Measurements from ENCODE around the gene CBY1.
"Not testable (repeated sequence)": the region's sequence is repeated elsewhere in the genome, so short reads cannot be mapped to it uniquely, and the experiment has no call there.

The CBY1 gene

DNA sequence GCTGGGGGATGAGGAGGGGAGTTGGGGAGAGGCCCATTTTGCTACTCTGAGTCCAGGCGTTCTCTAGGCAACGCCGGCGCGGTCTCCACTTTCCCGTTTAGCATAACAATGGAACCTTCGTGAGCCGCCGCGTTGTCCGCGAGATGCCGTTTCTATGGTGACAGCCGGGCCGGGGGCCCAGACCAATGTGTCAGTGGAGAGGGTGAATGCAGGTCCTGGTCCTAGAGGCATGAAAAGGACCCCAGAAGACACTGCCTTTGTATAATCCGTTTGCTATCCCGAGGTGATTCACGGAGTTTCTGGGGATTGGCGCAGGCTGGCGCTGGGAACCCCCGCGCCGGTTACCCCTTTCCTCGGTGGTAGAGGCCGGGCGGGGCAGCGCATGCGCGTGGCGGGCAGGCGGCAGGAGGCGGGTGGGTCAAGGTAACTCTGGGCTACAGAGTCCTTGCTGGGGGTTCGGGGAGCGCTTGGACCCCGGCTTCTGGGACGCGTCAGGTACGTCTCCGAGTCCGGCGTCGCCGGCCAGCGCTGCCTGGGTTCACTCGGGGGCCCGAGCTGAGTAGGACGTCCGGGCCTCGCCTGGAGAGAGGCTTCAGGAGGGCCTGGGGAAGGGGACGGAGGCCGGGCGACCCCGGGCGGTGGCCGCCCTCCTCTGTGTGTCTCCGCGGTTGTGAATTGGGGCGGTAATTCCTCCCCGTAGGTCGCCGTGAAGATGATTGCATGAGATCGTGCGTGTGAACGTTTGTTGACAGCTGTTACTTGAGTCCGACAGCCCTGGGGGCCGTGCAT lies at the start of gene CBY1, which contains the start of gene FAM227A:
Gene CBY1 (plus strand): TSS at position 383 of the 789 bp plus-strand sequence. CDS start 11,417 bp downstream, outside the sequence.
Gene FAM227A (minus strand): TSS at position 137 of the 789 bp plus-strand sequence. CDS start 6,224 bp downstream, outside the sequence.
- peak; percentile 75 to 86 for DNase-seq

DNA sequence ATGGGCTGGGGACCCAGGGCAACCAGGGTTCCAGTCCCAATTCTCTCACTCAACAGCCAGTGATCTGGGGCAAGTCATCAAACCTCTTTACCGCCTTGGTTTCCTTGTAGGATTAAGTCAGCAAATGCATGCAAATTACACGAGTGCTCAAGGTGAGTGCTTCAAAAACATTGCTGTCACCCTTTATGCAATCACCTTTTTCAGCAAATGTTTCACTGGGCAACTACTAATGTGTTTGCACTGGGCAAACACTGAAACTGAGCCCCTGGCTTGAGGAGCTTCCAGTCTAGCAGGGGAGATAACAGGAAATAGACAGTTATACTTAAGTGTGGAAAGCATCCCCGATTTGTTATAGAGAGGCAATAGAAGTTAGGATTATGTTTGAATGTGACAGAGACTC lies 48.8 kb upstream of the CBY1 start:
- DNase-seq, result no peak

DNA sequence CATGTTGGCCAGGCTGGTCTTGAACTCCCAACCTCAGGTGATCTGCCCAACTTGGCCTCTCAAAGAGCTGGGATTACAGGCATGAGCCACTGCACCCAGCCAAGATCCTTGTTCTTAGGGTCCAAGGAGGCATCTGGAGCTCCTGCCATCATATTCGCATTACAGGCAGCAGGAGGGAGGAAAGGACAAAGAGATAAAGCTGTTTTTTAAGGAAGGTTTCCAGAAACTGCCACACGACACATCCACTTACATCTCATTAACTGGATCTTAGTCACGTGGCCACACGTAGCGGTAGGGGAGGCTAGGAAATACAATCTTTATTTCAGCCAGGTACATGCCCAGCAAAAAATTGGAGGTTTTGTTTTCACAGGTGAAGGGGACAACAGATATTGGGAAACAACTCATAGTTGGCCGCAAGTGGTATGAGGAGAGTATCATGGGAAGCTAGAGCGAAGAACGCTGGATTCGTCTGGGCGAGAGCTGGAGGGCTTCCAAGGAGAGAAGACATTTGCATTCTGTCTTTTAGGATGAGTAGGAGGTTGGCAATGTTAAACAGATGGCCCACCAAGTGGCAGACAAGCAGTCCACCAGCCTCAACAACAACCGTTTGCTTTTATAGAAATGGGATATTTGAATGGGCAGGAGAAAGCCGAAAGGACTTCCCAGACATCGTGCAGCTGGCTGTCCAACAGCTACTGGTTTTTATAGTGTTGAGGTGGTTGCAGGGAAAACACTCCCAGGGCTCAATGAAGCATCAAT lies 47.3 kb upstream of the CBY1 start:
- peak; percentile 62 to 87 for DNase-seq

DNA sequence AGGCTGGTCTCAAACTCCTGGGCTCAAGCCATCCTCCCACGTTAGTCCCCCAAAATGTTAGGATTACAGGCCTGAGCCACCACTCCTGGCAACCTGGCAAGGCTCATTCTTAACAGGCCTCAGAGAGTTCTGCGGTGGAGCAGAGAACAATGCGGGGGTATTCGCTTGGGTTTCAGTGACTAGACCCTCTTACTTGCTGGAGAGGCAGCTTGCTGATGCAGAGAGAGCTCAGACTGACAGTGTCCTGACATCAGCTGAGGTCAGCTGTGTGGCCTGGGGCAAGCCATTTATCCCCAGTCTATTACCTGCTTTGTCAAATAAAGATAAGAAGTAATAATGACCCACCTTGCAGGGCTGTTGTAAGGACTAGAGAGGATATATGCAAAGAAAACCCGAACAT lies 46.2 kb upstream of the CBY1 start:
- DNase-seq, result no peak

DNA sequence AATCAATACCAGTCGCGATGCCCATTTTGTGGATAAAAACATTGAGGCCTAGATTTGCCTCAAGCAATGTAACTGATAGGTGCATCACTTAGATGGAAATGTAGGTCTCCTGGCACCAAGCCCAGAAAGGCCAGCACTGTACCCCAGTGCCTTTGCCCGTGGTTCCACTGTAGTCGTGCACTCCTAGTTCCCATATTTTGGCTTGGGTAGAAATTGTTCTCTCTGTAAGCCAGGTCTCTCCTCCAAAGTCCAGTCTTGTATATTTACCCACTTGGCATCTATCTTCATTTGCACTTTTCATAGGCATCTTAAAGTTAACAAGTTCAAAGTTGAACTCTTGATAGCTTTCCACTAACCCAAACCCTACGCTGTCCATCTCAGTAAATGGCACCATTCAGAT lies 44.9 kb upstream of the CBY1 start:
- DNase-seq, result no peak

DNA sequence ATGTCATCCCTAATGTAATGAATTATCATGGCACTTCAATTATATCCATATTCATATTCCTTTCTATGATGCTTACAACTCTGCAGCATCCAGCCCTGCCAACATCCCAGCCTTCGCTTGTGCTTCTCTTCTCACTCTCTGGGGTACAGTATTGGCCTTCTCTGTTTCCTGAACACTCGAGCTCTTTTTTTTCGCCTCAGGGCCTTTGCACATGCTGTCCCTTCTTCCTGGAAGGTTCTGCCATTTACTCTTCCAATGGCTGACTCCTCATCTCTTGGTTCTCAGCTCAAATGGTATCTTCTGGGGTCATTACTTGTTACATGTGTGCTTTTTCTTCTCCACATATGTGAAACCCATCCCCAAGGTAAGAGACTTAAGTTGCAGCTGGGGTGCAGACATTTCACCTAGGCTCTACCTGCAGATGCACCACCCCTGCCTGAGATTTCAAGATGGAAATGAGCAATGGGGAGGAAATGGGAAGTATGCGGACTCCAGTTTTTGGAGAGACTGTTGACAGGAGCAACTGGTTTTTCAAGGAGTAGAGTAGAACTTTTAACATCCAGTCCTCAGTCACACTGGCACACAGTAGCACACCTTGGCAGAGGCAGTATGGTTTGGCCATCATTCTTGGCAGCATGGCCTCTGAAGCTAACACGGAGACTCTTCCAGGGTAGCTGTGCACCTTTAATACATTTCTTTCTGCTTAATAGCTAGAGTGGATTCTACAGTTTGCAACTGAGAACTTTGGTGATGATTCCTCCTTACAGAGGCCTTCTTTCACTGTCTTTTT lies 44.0 kb upstream of the CBY1 start:
- DNase-seq, result no peak

DNA sequence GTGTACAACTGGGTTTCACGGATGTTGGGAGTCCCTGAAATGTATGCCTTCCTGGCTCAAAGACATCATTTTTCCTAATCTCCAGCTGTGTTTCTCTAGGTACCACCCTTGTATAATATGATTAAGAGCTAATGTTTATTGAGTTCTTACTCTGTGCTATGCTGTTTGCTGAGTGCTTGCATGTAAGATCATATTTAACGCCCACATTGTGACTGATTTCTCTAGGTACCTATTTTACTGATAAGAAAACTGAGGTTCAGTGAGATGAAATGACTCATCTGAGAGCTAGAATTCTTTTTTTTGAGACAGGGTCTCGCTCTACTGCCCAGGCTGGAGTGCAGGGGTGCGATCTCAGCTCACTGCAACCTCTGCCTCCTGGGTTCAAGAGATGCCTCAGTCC lies 42.9 kb upstream of the CBY1 start:
- DNase-seq, result no peak

DNA sequence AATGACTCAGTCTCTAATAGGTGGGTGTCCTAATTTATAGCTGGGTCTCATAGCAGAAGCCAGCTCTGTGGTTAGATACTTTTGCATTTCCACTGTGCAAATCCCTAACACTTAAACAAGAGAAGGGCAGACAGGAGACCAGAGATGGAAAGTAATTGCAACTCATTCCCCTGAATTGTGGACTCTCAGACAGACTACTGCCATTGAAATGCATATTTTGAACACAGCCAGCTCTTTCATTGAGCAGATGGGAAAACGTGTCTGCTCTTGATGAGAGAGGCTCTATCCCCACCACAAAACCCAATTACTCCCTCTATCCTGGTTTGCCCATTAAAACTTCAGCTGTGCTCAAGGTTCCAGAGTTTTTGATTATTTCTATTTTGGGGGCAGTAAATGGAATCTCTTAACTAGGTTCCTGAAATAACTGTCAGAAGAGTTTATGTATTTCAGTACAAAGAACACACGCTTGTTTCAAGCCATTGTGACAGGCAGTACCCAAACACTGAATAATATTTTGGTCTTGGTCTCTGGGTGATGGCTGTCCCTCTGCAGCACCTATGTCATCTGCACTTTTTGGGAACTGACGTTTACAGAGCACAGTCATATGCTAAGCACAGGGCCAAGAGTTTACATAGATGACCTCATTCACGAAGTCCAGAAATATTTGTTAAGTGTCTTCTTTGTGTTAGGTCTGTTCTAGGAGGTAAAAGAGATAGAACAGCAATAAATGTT lies 41.9 kb upstream of the CBY1 start:
- no peak for DNase-seq

DNA sequence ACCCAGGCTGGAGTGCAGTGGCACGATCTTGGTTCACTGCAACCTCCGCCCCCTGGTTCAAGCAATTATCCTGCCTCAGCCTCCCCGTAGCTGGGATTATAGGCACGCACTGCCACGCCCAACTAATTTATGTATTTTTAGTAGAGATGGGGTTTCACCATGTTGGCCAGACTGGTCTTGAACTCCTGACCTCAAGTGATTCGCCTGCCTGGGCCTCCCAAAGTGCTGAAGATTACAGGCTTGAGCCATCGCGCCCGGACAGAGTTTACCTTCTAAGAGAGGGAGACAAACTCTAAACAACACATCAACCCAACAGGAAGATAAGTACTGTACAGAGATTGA lies 41.4 kb upstream of the CBY1 start:
- not testable (repeated sequence) for DNase-seq

DNA sequence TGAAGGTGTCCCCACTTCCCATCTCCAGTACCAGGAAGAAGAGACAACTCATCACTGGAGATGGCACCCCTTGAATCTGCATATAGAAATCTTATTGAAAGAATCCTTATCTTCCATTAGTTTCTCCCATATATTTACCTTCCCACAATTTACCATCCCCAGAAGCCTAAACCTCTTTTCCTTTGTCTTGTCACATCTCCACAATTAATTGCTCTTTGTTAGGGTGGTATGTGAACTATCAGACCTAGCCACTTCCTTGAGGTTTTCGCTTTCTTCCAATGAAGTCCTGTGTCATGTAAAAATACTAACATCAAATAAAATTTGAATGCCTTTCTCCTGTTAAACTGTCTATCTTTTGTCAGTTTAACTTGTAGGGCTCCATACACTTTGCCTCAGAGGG lies 38.2 kb upstream of the CBY1 start:
- no peak for DNase-seq

DNA sequence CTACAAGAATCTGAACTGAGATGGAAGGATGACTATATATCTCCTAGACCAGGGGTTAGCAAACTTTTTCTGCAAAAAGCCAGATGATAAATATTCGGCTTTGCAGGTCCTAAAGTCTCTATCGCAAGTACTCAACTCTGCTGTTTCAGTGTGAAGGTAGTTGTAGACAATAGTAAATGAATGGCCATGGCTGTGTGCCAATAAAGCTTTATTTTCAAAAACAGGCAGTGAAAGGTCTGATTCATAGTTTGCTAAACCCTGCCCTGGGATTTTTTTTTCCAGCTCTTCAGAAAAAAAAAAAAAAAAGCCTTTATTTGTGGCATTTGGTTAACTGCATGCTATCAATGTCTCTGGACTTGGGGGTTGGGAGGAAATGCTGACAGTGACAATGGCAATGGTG lies 37.8 kb upstream of the CBY1 start:
- DNase-seq, result no peak

DNA sequence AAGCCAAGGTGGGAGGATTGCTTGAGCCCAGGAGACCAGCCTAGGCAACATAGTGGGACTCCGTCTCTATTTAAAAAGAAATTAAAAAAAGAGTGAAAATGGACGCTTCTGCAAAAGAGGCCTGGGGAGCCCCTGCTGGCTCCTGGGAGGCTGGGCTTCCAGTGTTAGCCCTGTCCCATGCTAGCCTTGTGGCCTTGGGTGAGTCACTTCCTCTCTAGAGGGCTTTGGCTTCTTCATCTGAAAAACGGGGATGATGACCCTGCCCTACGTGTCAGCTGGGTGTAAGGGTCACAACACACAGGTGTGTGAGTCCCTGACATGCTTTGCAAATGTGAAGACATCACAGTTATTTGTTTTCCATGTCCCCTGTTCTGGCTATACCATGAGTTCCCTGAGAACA lies 33.1 kb upstream of the CBY1 start:
- DNase-seq, result no peak

DNA sequence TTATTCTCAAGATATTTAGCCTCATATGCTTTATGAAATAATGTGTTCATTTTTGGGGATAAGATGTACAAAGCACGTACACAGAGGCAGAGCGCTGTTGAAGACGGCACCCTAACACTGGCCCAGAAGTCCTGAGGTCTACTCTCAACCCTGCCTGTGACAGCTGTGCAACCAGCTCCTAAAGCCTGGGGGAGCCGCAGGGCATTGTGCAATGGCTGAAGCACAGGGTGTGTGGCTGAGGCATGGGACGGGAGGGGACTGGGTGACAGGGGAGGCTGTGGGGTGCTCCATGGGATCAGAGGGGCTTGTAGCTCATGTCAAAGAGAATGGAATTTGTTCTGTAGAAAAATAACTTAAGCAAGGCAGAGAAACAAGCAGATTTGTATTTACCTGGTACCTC lies 28.0 kb upstream of the CBY1 start:
- DNase-seq, result no peak

DNA sequence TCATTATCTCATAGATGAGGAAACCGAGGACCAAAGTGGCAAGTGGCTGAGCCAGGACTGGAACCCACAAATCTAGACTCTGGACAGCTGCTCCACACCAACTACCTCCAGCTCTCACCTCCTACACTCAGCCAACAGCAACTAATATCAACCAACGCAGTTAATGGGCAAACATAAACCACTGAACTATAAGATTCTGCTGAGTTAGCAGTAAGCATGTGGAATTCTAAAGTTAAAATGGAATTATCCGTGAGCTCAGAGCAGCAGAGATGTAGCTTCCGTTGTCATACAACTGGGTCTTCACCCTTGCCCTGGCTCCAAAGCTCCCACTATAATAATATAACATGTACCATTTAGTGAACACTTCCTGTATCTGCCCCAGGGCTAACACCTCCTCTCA lies 27.3 kb upstream of the CBY1 start:
- no peak for DNase-seq

DNA sequence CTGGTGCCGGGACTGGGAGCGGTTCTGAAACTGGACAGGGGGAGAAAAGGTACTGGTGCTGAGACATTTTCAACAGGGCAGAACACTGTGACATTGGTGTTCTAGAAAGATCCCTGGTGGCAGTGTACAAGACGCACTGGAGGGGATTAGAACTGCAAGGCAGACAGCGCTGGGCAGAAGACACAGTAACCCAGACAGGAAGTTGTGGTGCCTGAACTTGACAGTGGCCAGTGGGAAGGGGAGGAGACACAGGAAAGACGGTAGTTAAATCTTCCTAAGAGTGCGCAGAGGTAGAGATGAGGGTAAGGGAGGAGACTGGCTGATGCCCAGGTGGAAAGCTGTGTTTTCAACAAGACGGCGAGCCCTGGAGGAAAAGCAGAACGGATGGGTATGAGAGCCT lies 24.7 kb upstream of the CBY1 start:
- no peak for DNase-seq

DNA sequence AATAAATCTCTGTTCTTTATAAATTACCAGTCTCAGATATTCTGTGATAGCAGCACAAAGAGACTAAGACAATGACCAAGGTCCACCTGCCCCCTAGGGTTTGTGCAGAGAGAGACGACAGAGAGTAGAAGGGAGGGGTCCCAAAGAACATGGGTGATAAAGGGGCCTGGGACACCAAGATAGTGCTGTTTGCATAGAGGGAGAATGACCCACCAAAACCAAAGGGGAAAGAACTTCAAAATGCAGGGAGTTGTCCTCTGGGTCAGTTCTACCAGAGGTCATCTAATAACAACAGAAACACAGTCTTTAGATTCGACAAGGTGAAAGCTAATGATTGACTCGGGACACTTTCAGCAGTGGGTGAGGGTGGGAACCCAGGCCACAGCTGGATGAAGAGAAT lies 23.9 kb upstream of the CBY1 start:
- no peak for DNase-seq

DNA sequence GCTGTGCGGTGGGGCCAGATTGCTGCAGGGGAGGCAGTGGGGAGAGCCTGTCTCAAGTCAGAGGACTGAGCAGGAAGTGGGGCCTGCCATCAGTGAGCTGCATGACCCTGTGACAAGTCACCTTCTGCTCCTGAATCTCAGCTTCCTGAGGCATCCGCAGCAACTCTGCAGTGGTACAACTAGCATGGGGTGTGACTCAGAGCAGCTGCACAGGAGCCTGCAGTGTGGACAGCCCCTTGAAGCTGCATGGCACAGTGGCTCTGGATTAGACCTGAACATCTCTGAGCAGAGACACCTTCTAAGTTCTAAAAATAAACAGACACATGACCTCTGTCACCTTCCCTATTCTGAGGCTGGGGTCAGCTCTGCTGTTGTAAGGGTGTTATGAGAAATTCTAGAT lies 18.2 kb upstream of the CBY1 start:
- no peak for DNase-seq

DNA sequence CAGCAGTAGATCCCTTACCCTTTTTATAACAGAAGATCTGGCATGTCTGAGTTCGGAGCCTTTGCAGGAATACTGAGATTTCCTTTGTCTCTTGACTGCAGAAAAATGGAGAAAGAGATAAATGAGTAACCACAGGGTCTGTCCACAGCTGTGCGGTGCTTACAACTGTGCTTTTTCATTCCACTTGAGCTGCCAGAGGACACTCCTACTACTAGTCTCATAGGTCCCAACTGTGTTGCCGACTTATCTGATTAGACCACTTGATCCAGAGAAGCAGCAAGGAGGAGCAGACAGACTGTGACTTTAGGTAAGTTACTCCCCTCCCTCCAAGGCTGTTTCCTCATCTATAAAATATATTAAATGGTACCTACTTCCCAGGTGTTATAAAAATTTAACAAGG lies 17.7 kb upstream of the CBY1 start:
- DNase-seq, result no peak

DNA sequence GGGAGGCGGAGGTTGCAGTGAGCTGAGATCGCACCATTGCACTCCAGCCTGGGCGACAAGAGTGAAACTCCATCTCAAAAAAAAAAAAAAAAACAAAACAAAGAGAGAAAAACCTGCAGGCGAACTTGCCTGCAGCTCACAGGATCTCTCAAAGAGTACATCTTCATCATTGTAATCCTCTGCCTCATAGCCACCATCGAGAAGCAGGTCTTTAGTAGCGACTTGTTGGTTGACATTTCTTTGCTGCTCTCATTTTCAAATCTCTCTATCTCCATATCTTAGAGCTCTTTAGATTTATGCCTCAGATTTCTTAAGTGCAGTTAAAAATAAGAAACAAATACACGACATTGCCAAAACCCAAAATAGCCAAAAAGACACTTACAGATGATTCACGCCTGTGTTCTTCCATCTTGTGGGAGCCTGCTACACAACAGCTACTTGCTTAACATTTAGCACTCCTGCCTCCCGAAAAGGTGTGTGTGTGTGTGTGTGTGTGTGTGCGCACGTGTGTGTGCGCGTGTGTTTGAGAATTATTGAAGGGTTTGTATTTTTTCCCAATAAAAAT lies 14.9 kb upstream of the CBY1 start:
- DNase-seq, result no peak

DNA sequence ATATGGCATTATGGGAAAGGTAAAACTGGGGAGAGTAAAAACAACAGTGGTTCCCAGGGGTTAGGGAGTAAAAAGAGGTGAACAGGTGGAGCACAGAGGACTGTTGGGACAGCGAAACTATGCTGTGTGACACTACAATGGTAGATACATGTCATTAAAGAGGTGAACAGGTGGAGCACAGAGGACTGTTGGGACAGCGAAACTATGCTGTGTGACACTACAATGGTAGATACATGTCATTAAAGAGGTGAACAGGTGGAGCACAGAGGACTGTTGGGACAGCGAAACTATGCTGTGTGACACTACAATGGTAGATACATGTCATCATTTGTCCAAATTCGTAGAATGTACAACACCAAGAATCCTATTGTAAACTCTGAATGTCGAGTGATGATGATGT lies 12.2 kb upstream of the CBY1 start:
- DNase-seq, result not testable (repeated sequence)

DNA sequence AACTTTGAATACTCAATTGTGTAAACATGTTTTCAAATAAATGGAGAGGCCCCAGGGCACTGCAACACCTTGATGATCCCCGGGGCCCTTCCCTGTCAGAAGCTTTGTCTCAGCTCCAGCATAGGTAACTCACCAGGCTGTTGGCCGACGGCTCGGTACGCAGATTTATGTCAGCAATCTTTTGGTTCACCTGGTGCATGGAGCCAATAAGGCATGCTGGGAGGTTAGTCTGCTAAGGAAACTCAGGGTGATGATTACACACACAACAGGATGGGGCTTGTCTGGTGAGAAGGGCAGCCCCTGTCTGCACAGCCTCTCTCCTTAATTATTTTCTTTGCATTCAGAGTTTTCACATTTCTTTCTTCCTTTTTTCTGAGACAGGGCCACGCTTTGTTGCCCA lies 11.0 kb upstream of the CBY1 start:
- no peak for DNase-seq

DNA sequence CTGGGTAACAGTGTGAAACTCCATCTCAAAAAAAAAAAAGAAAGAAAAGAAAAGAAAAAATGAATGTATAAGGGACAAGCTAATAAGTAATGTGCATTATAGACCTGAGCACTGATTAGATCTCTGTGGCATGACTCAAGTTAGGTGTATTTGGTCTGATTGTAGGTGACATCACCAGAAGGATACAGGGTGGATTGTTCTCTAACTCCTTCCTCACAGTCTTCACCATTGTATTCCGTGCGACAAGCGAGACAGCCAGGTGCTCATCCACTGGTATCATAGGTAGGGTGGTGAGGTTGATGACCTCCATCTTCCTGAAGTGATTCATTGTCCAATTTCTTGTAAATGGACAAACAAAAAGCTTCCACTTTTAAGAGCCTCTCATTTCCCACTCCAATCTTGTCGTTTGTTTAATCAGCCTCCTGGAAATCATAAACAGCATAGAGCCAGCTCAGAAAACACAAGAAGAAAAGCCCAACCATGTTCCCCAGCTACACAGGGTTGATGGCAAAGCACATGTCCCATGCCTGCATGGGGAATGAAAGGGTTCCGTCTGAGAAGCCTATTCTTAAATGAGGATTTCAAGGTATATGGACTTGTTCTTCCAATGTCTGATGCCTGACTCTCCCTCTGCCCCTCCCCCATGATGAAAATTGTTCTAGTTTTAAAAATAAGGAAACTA lies 6.5 kb upstream of the CBY1 start:
- DNase-seq, result no peak
